Vagina (tissue), 2 donors: ENCODE results near the gene FBXO10. TPM values are rescaled to one million over a fixed set of nuclear protein-coding genes. Genes with fewer than 3 reads are reported as not detected.

Experiments used
- DNase-seq, 2 donors: peaks; one replicate each; pipeline ENCODE4 v3.0.0-alpha.2; 2017; ENCODE audit errors: extremely low spot score in 2 of 2
- H3K27ac ChIP-seq: fragments of 200-600 bp; sonication (generic); one replicate; pipeline ENCODE4 v1.5.1; 2019
- H3K27me3 ChIP-seq: fragments of 200-600 bp; sonication (generic); one replicate; pipeline ENCODE4 v1.5.1; 2019
- H3K36me3 ChIP-seq, 2 donors: fragments of 200-600 bp; sonication (generic); one replicate each; pipeline ENCODE4 v1.5.1; 2017 to 2019
- H3K4me1 ChIP-seq: fragments of 200-600 bp; sonication (generic); one replicate; pipeline ENCODE4 v1.5.1; 2019
- H3K4me3 ChIP-seq, 2 donors: fragments of 200-600 bp; sonication (generic); 1 replicate in 1 of 2; 2 replicates in 1 of 2; pipeline ENCODE4 v1.5.1; 2016 to 2019
- H3K9me3 ChIP-seq: fragments of 200-600 bp; sonication (generic); one replicate; pipeline ENCODE4 v1.5.1; 2019
- POLR2A ChIP-seq, 2 donors: fragments of 450-650 bp; IDR thresholded peaks; one replicate each; pipeline ENCODE4 v1.6.1; 2017; ENCODE audit warnings: antibody characterized with exemption in 2 of 2, mild to moderate bottlenecking in 2 of 2, moderate library complexity in 2 of 2
- POLR2AphosphoS5 ChIP-seq, 2 donors: sonication (generic); formaldehyde crosslinking; IDR thresholded peaks; one replicate each; pipeline ENCODE4 v1.9.0; 2017; ENCODE audit warnings: antibody characterized with exemption in 2 of 2, mild to moderate bottlenecking in 2 of 2, low read depth in 1 of 2; ENCODE audit not compliant: insufficient read depth in 1 of 2
- intact Hi-C: fragments of 100-400 bp; cut with DNase I; formaldehyde crosslinking; loops from one replicate; pipeline ENCODE4 v1.15.1; 2023
- total RNA-seq: library from RNA; depleted of rRNA; stranded (reverse); fragments of >200 nt; gene quantifications from one replicate; pipeline ENCODE4 v1.2.3, GENCODE V29; 2016
- TF ChIP-seq, protein P1 (sequence below), 3 experiments: fragments of 450-650 bp in 2 of 3; fragments of 200-600 bp in 1 of 3; sonication (generic) in 1 of 3; IDR thresholded peaks; one replicate each; pipeline ENCODE4 v1.5.1; 2017 to 2019; ENCODE audit warnings: antibody characterized with exemption in 3 of 3, mild to moderate bottlenecking in 2 of 3, moderate library complexity in 2 of 3

FBXO10 gene
- total RNA-seq, 1 donor from 2014 or later = 14.0 TPM

DNA sequence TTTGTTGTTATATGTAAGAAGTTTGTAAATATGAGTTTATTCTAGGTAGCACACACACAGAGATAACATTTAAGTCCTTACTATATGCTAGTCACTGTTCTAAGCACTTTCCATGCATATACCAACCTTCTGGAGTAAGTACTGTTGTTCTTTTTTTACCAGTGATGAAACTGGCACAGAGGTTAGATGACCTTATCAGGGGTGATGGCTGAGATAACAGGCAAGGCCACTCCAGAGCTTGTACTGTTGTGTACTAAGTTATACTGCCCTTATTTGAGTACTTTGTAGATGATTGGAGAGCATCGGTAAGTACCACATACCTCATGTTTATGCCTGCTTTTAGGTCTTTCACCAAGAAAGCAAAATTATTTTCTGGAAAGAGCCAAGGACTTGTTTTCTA, 84.2 kb downstream of the FBXO10 start:
- peaks cover 0 to 79% of the 10 kb centered on the region in 2 donors for H3K36me3 ChIP-seq
- TF ChIP-seq, protein P1, sequence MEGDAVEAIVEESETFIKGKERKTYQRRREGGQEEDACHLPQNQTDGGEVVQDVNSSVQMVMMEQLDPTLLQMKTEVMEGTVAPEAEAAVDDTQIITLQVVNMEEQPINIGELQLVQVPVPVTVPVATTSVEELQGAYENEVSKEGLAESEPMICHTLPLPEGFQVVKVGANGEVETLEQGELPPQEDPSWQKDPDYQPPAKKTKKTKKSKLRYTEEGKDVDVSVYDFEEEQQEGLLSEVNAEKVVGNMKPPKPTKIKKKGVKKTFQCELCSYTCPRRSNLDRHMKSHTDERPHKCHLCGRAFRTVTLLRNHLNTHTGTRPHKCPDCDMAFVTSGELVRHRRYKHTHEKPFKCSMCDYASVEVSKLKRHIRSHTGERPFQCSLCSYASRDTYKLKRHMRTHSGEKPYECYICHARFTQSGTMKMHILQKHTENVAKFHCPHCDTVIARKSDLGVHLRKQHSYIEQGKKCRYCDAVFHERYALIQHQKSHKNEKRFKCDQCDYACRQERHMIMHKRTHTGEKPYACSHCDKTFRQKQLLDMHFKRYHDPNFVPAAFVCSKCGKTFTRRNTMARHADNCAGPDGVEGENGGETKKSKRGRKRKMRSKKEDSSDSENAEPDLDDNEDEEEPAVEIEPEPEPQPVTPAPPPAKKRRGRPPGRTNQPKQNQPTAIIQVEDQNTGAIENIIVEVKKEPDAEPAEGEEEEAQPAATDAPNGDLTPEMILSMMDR (IDR thresholded peaks at IDR 0.05) = no peak
- H3K4me3 ChIP-seq = no peak overlapping the region
- H3K27ac ChIP-seq = no peak overlapping the region
- no peak for DNase-seq
- H3K4me1 ChIP-seq = peaks cover 10% of the 10 kb centered on the region
- intact Hi-C loops = no loop called here
- H3K9me3 ChIP-seq = no peaks in the 10 kb centered on the region
- no peaks in the 10 kb centered on the region for H3K27me3 ChIP-seq

DNA sequence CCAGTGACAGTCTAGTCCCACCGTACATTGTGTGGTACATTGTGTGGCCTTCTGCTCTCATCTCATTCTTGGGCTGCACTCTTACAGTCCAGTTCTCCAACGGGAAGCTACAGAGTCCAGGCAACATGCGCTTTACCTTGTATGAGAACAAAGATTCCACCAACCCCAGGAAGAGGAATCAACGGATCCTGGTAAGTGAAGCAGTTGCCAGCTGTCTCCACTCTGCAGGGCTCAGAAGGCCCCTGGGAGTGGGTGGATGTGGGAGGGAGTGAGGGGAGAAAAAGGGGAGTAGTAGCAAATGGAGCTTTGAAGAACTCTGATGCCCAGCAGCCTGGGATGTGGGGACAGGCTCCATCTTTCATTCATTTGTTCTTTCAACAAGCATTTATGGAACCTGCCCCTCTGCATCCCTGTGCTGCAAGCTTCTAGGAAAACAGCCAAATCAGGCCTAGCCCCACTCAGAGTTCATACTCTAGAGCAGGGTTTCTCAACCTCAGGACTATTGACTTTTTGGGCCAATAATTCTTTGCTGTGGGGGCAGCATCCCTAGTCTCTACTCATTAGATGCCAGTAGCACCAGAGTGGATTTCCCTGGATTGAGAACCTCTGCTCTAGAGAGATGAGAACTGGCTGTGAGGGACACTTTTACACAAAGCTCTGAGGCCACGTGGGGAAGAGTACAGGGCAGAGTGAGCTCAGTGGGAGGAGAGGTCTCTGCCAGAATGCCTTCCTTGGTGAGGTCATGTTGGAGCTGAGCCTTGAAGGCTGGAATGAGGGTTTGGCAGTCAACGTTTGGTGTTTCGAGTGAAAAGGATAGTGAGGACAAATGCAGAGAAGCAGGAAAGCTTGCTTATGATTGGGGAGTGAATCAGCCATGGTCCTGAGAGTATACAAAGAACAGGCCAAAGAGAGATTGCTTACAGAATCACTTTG, 89.3 kb downstream of the FBXO10 start:
- Histone ChIP-seq H3K27ac (peak overlapping the region; percentile 84), H3K36me3 (peaks cover 0 to 31% of the 10 kb centered on the region in 2 donors), H3K4me1 (peaks cover 26% of the 10 kb centered on the region), H3K27me3 (no peaks in the 10 kb centered on the region), H3K4me3 (peak overlapping the region; percentile 67 to 79), H3K9me3 (no peaks in the 10 kb centered on the region)
- intact Hi-C loops = no loop called here
- no peak for TF ChIP-seq POLR2AphosphoS5 (IDR thresholded peaks at IDR 0.05; ENCODE audit: insufficient read depth in 1 of 2, low read depth in 1 of 2)
- TF ChIP-seq, protein P1 (IDR thresholded peaks at IDR 0.05) = no peak
- TF ChIP-seq POLR2A (IDR thresholded peaks at IDR 0.05) = no peak
- DNase-seq = peak in 1 of 2 donors; percentile 92

DNA sequence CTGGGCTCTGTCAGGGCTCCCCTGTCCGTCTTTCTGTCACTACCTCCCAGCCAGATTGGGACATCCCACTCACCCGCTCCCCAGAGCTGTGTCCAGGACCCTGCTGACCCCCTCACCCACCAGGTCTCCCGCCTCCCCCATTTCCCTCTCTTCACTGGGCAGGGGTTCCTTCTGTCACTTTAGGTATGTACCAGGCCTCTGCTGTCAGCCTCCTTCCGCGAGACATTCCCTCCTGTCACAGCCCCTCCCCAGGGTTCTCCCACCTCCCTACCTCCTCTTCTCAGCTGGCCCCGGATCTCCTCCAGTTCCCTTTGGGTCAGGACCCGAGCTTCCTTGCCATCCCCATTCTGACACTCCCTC, 89.9 kb downstream of the FBXO10 start:
- Histone ChIP-seq H3K36me3 (peaks cover 0 to 27% of the 10 kb centered on the region in 2 donors), H3K27me3 (no peaks in the 10 kb centered on the region), H3K9me3 (no peaks in the 10 kb centered on the region), H3K4me3 (peak overlapping the region; percentile 67 to 79), H3K4me1 (peaks cover 26% of the 10 kb centered on the region), H3K27ac (peak overlapping the region; percentile 84)
- intact Hi-C loops = no loop called here
- TF ChIP-seq, protein P1 (IDR thresholded peaks at IDR 0.05) = no peak
- TF ChIP-seq POLR2A (IDR thresholded peaks at IDR 0.05) (no peak), POLR2AphosphoS5 (IDR thresholded peaks at IDR 0.05; ENCODE audit: insufficient read depth in 1 of 2, low read depth in 1 of 2) (no peak)
- DNase-seq = no peak

DNA sequence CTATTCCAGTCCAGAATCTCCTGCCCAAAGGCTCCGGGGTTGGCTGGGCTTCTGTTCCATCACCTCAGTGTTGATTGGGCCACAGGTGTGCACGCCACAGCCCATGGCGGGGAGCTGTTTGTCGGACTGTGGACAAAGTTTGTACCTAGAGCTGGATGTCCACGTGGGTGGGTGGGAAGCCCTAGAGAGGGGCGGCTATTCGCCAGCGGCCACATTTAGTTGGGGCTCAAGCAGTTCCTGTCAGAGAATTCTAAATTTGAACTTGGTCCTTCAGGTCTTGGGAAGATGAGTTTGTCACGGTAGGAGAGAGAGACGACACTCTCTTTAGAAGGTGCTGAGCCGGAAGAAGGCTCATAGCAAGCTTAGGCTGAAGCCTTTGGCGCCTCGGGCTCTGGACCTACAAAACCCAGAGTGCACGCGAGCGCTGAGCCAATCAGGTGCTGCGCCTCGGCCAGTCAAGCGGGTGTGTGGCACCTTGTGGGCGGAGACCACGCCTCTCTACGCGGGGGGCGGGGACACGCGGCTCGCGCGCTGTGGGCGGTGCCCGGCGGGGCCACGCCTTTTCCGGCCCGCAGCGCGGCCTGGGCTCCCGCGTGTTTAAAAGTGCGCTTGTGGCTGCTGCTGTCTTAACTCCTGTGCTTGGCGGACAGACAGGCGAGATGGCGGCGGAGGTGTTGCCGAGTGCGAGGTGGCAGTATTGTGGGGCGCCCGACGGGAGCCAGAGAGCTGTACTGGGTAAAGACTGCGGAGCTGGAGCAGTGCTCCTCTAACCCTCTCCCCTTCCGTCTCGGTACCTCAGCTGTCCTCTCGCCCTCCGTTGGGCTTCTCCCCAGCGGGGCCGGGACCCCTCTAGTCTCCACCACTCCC, 90.6 kb downstream of the FBXO10 start, which contains the start of gene POLR1E:
POLR1E (plus strand) TSS at position 560 of the 867 bp plus-strand sequence; CDS start at position 660, 100 bp downstream.
- TF ChIP-seq POLR2AphosphoS5 (IDR thresholded peaks at IDR 0.05; ENCODE audit: insufficient read depth in 1 of 2, low read depth in 1 of 2) = peak in 1 of 2 donors; percentile 81
- TF ChIP-seq, protein P1 (IDR thresholded peaks at IDR 0.05) = no peak
- TF ChIP-seq POLR2A (IDR thresholded peaks at IDR 0.05) = peak in 1 of 2 donors; percentile 58
- H3K9me3 ChIP-seq = no peaks in the 10 kb centered on the region
- peak in 1 of 2 donors; percentile 96 for DNase-seq
- H3K4me3 ChIP-seq = peak within 1 kb of the TSS; percentile 67 to 79
- intact Hi-C loops = no loop called here
- H3K4me1 ChIP-seq = peaks cover 26% of the 10 kb centered on the region
- peak within 1 kb of the TSS; percentile 84 for H3K27ac ChIP-seq
- H3K27me3 ChIP-seq = no peaks in the 10 kb centered on the region
- H3K36me3 ChIP-seq = peaks cover 0 to 21% of the 10 kb centered on the region in 2 donors
